K562 (cell line): ENCODE measurements around the gene GMPR. TPM values are rescaled to one million over a fixed set of nuclear protein-coding genes. Genes with fewer than 3 reads are reported as not detected.

Experiments
- ATAC-seq: fragments of 200-7000 bp; cut with Tn5 transposase; 3 replicates; pipeline ENCODE4 v1.9.1; 2020; ENCODE audit warnings: moderate library complexity
- BruUV-seq: library from RNA; stranded (reverse); fragments of 400-500 nt; replicated peaks from 2 replicates; lab custom pipeline; 2021; lab: Mats Ljungman, UMichigan
- CTCF ChIA-PET: fragments of 300-600 bp; formaldehyde crosslinking; extraction: SDS; loops from one replicate; lab custom pipeline; 2021; ENCODE audit warnings: low intra/inter-chr PET ratio; lab: Yijun Ruan, JAX
- POLR2A ChIA-PET: fragments of 300-600, 350-650 bp; sonication (Branson Sonifier 250); formaldehyde crosslinking; extraction: SDS; loops from one replicate; lab custom pipeline; 2021; ENCODE audit warnings: antibody characterized with exemption, inconsistent platforms; lab: Yijun Ruan, JAX
- DNase-seq, 4 experiments: peaks; one replicate each; pipeline versions ENCODE4 v3.0.0 to v3.0.0-alpha.2; 2011 to 2018; ENCODE audit warnings: low spot score in 3 of 4, mixed read lengths in 3 of 4; ENCODE audit errors: extremely low read depth in 1 of 4
- FAIRE-seq: peaks from 2 replicates; lab custom pipeline; 2011; peaks lifted over from hg19 to GRCh38; lab: Jason Lieb, UNC
- H2AFZ ChIP-seq: 2 replicates; pipeline ENCODE4 v1.6.0; 2011; ENCODE audit warnings: low read depth, low read length, control low read depth, inconsistent platforms
- H3K27ac ChIP-seq: fragments of 200-600 bp; 3 replicates; pipeline ENCODE4 v1.8.0; 2011; ENCODE audit warnings: low read depth, mild to moderate bottlenecking, control low read depth, inconsistent platforms, low read length, moderate library complexity, mixed read lengths; ENCODE audit errors: extremely low read depth
- H3K27me3 ChIP-seq, 2 experiments: fragments of 300-600 bp in 1 of 2; 2 replicates in 1 of 2; 3 replicates in 1 of 2; pipeline versions ENCODE4 v1.6.0 to v1.8.0; 2011; ENCODE audit warnings: inconsistent platforms in 2 of 2, low read length in 2 of 2, mild to moderate bottlenecking in 1 of 2, mixed read lengths in 1 of 2, moderate library complexity in 1 of 2; ENCODE audit not compliant: control insufficient read depth in 2 of 2, insufficient read depth in 2 of 2
- H3K36me3 ChIP-seq: fragments of 300-600 bp; 3 replicates; pipeline ENCODE4 v1.8.0; 2011; ENCODE audit warnings: mild to moderate bottlenecking, low read length, inconsistent platforms; ENCODE audit not compliant: control insufficient read depth, insufficient read depth
- H3K4me1 ChIP-seq, 2 experiments: fragments of 200-600 bp in 1 of 2; replicated peaks in 1 of 2; 2 replicates in 1 of 2; 3 replicates in 1 of 2; pipeline versions ENCODE4 v1.5.1 to v1.8.0; 2011; ENCODE audit warnings: inconsistent platforms in 2 of 2, low read length in 2 of 2, mild to moderate bottlenecking in 1 of 2, mixed read lengths in 1 of 2, moderate library complexity in 1 of 2; ENCODE audit not compliant: control insufficient read depth in 2 of 2, insufficient read depth in 2 of 2
- H3K4me2 ChIP-seq: 2 replicates; pipeline ENCODE4 v1.6.1; 2011; ENCODE audit warnings: low read length, control low read depth, inconsistent platforms, mixed read lengths; ENCODE audit not compliant: insufficient read depth
- H3K4me3 ChIP-seq: fragments of 200-600 bp; sonication (generic), shearing (Covaris generic); 2 replicates; pipeline ENCODE4 v1.5.1; 2016; ENCODE audit warnings: control low read depth, inconsistent platforms
- H3K79me2 ChIP-seq: fragments of 200-600 bp; 3 replicates; pipeline ENCODE4 v1.8.0; 2011; ENCODE audit warnings: low read length, inconsistent platforms; ENCODE audit not compliant: control insufficient read depth, insufficient read depth
- H3K9ac ChIP-seq, 2 experiments: 2 replicates each; pipeline versions ENCODE4 v1.6.0 to v1.6.1; 2011; ENCODE audit warnings: low read depth in 2 of 2, low read length in 2 of 2, control low read depth in 1 of 2, inconsistent platforms in 1 of 2, mild to moderate bottlenecking in 1 of 2, mixed read lengths in 1 of 2; ENCODE audit not compliant: insufficient read depth in 1 of 2
- H3K9me1 ChIP-seq: one replicate; pipeline ENCODE4 v1.6.0; 2011; ENCODE audit warnings: inconsistent platforms, mild to moderate bottlenecking, low read length, moderate library complexity; ENCODE audit not compliant: control insufficient read depth, insufficient read depth
- H3K9me3 ChIP-seq: replicated peaks from 2 replicates; pipeline ENCODE4 v1.5.1; 2011; ENCODE audit warnings: low read depth, low read length, inconsistent platforms; ENCODE audit not compliant: control insufficient read depth, insufficient read depth
- H4K20me1 ChIP-seq: replicated peaks from 2 replicates; pipeline ENCODE4 v1.6.1; 2011; ENCODE audit warnings: low read length, inconsistent platforms, mixed read lengths; ENCODE audit not compliant: control insufficient read depth, insufficient read depth
- ATF7 ChIP-seq: fragments of 450-650 bp; IDR thresholded peaks from 2 replicates; pipeline ENCODE4 v1.7.1; 2014; ENCODE audit warnings: mild to moderate bottlenecking, moderate library complexity
- CBFA2T2 ChIP-seq: fragments of 450-650 bp; conservative IDR thresholded peaks from 2 replicates; pipeline ENCODE4 v1.6.1; 2017; ENCODE audit warnings: mild to moderate bottlenecking
- CREB1 ChIP-seq, 2 experiments: sonication (generic) in 1 of 2; formaldehyde crosslinking in 1 of 2; IDR thresholded peaks; 2 replicates each; pipeline versions ENCODE4 v1.6.1 to v1.8.0; 2012 to 2022; ENCODE audit warnings: inconsistent platforms in 1 of 2, mild to moderate bottlenecking in 1 of 2, missing genetic modification reagents in 1 of 2, moderate library complexity in 1 of 2
- EHMT2 ChIP-seq: fragments of 450-650 bp; IDR thresholded peaks from 2 replicates; pipeline ENCODE4 v1.6.1; 2018; ENCODE audit warnings: antibody characterized with exemption
- KLF16 ChIP-seq: IDR thresholded peaks from 2 replicates; pipeline ENCODE4 v1.6.1; 2016; ENCODE audit warnings: antibody characterized with exemption
- SMARCC2 ChIP-seq: fragments of 450-650 bp; IDR thresholded peaks from 2 replicates; pipeline ENCODE4 v1.6.1; 2017; ENCODE audit warnings: antibody characterized with exemption, moderate library complexity, mild to moderate bottlenecking, low read depth
- SMC3 ChIP-seq: conservative IDR thresholded peaks from 2 replicates; pipeline ENCODE4 v1.6.1; 2011; ENCODE audit warnings: low read depth, low read length, improper control_type of control experiment; ENCODE audit not compliant: insufficient read depth
- STAG1 ChIP-seq: sonication (generic); formaldehyde crosslinking; IDR thresholded peaks from 2 replicates; pipeline ENCODE4 v1.5.0; 2020; ENCODE audit warnings: missing genetic modification reagents, borderline replicate concordance
- ZNF444 ChIP-seq: fragments of 250-450 bp; sonication (Bioruptor Pico); IDR thresholded peaks from 2 replicates; pipeline ENCODE4 v1.4.0; 2020; ENCODE audit warnings: mild to moderate bottlenecking, moderate library complexity
- ZNF707 ChIP-seq: fragments of 250-450 bp; sonication (Bioruptor Pico); conservative IDR thresholded peaks from 2 replicates; pipeline ENCODE4 v1.8.0; 2022; ENCODE audit warnings: inconsistent platforms, mild to moderate bottlenecking, moderate library complexity
- WGBS: fragments of 100-300 bp; shearing (Covaris generic); methylation state at CpG from one replicate; pipeline ENCODE4 v1.1.6; 2016; ENCODE audit warnings: low coverage, mixed read lengths; ENCODE audit not compliant: insufficient coverage; ENCODE audit errors: missing lambda C conversion rate; 5-methylcytosine and 5-hydroxymethylcytosine counted together
- in situ Hi-C: fragments of 300-500 bp; cut with MboI; formaldehyde crosslinking; loops from 4 replicates; pipeline ENCODE4 v1.15.0; 2018; ENCODE audit warnings: inconsistent platforms, mixed read lengths
- intact Hi-C: fragments of 100-400 bp; cut with micrococcal nuclease; formaldehyde crosslinking; loops from 2 replicates; pipeline ENCODE4 v1.14.2; 2022
- polyA plus RNA-seq, 8 experiments: library from polyadenylated mRNA; depleted of rRNA in 4 of 8; stranded (reverse) in 5 of 8; unstranded in 3 of 8; fragments of >200 nt; fragmentation: Nextera tagmentation in 2 of 8; fragmentation: Illumina TruSeq in 1 of 8; extraction: Ambion mirVana in 2 of 8; extraction: Trizol in 1 of 8; gene quantifications; 2 replicates each; pipeline versions ENCODE4 v1.2.1 to v1.2.3, GENCODE V29; 2011 to 2014; ENCODE audit warnings: inconsistent platforms in 1 of 8, missing spikeins in 1 of 8
- total RNA-seq, 7 experiments: library from RNA; depleted of rRNA in 6 of 7; stranded (reverse); fragments of >200 nt in 6 of 7; fragmentation: Illumina TruSeq in 2 of 7; extraction: Trizol in 2 of 7; gene quantifications; 2 replicates each; pipeline versions ENCODE4 v1.2.1 to v1.2.3, GENCODE V29; 2011 to 2021; ENCODE audit warnings: low replicate concordance in 1 of 7
- TF ChIP-seq, protein P1 (sequence below): fragments of 450-650 bp; IDR thresholded peaks from 2 replicates; pipeline ENCODE4 v1.6.1; 2016; ENCODE audit warnings: low read depth, mild to moderate bottlenecking, moderate library complexity
- TF ChIP-seq, protein P2 (sequence below), 2 experiments: fragments of 450-650 bp in 1 of 2; sonication (generic) in 1 of 2; formaldehyde crosslinking in 1 of 2; IDR thresholded peaks in 1 of 2; conservative IDR thresholded peaks in 1 of 2; 2 replicates each; pipeline versions ENCODE4 v1.6.1 to v1.8.1; 2016 to 2023; ENCODE audit warnings: mild to moderate bottlenecking in 2 of 2, moderate library complexity in 2 of 2, inconsistent platforms in 1 of 2, missing genetic modification reagents in 1 of 2
- TF ChIP-seq, protein P3 (sequence below), 2 experiments: fragments of 450-650 bp; formaldehyde crosslinking in 1 of 2; IDR thresholded peaks; 2 replicates each; pipeline versions ENCODE4 v1.4.0 to v1.6.1; 2014 to 2020; ENCODE audit warnings: mild to moderate bottlenecking in 2 of 2, borderline replicate concordance in 1 of 2, low read depth in 1 of 2

Gene GMPR
- total and polyA plus RNA-seq, 9 of the 15 experiments (the other 6 are each of a cell fraction or from before 2014, with no cell fraction given) = 34.6 to 83.7 (median 49.8) TPM

DNA sequence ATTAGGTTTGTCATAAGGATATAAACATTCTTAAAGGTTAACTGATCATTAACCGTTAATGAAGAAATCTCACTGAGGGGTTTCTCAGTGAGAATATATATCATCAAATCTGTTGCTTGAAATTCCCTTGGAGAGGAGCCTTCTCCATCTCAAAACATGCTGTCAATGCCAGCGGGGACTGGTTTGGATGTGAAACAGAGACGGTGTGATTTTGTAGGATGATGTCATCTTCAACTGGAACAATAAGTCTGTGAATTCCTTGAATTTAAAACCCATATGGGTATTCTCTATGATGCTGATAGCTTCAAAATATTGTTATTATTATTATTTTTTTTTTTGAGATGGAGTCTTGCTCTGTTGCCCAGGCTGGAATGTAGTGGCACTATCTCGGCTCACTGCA lies 75.9 kb downstream of the GMPR start:
- in situ Hi-C loops = no loop called here
- no peak overlapping the region for H3K4me3 ChIP-seq
- ATAC-seq (no peak), FAIRE-seq (no peak), DNase-seq (no peak)
- POLR2A ChIA-PET = interaction anchor here (1.4 to 1.8 kb wide), 2 partner anchors 13 to 47 kb away, joined by 3 to 4 read pairs; no protein-coding TSS in a partner anchor
- H3K4me1 ChIP-seq = peaks cover 8 to 16% of the 10 kb centered on the region in 2 experiments; a peak in 4 of 5 replicates
- H2AFZ ChIP-seq = no peak overlapping the region
- H3K4me2 ChIP-seq = no peak overlapping the region
- intact Hi-C loops = no loop called here
- no peaks in the 10 kb centered on the region for H3K36me3 ChIP-seq
- no peak overlapping the region for H3K27ac ChIP-seq
- H3K27me3 ChIP-seq = no peaks in the 10 kb centered on the region; a peak in 1 of 5 replicates
- H3K79me2 ChIP-seq = no peaks in the 10 kb centered on the region
- TF ChIP-seq, protein P1, sequence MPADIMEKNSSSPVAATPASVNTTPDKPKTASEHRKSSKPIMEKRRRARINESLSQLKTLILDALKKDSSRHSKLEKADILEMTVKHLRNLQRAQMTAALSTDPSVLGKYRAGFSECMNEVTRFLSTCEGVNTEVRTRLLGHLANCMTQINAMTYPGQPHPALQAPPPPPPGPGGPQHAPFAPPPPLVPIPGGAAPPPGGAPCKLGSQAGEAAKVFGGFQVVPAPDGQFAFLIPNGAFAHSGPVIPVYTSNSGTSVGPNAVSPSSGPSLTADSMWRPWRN = no peak
- no peak for TF ChIP-seq SMARCC2
- TF ChIP-seq SMC3 = no peak
- no peak for TF ChIP-seq CREB1 (IDR thresholded peaks at IDR 0.05)
- no peak for TF ChIP-seq CREB1 (CRISPR knock-in tag; IDR thresholded peaks at IDR 0.05)
- no peak for TF ChIP-seq ZNF444 (CRISPR knock-in tag)
- no peak for TF ChIP-seq KLF16
- no peak for TF ChIP-seq ZNF707 (CRISPR knock-in tag)
- no peak for TF ChIP-seq EHMT2
- TF ChIP-seq, protein P2, sequence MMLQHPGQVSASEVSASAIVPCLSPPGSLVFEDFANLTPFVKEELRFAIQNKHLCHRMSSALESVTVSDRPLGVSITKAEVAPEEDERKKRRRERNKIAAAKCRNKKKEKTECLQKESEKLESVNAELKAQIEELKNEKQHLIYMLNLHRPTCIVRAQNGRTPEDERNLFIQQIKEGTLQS (IDR thresholded peaks at IDR 0.05) = peak; percentile 68
- TF ChIP-seq, protein P2 (CRISPR knock-in tag; conservative IDR thresholded peaks at IDR 0.05) = no peak
- TF ChIP-seq, protein P3, sequence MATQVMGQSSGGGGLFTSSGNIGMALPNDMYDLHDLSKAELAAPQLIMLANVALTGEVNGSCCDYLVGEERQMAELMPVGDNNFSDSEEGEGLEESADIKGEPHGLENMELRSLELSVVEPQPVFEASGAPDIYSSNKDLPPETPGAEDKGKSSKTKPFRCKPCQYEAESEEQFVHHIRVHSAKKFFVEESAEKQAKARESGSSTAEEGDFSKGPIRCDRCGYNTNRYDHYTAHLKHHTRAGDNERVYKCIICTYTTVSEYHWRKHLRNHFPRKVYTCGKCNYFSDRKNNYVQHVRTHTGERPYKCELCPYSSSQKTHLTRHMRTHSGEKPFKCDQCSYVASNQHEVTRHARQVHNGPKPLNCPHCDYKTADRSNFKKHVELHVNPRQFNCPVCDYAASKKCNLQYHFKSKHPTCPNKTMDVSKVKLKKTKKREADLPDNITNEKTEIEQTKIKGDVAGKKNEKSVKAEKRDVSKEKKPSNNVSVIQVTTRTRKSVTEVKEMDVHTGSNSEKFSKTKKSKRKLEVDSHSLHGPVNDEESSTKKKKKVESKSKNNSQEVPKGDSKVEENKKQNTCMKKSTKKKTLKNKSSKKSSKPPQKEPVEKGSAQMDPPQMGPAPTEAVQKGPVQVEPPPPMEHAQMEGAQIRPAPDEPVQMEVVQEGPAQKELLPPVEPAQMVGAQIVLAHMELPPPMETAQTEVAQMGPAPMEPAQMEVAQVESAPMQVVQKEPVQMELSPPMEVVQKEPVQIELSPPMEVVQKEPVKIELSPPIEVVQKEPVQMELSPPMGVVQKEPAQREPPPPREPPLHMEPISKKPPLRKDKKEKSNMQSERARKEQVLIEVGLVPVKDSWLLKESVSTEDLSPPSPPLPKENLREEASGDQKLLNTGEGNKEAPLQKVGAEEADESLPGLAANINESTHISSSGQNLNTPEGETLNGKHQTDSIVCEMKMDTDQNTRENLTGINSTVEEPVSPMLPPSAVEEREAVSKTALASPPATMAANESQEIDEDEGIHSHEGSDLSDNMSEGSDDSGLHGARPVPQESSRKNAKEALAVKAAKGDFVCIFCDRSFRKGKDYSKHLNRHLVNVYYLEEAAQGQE (IDR thresholded peaks at IDR 0.05; ENCODE audit: borderline replicate concordance) = 0 out of 2 replicates have a peak, but pooled peaks have one; percentile 17
- TF ChIP-seq, protein P3 (CRISPR knock-in tag; IDR thresholded peaks at IDR 0.05; ENCODE audit: low read depth) = no peak
- TF ChIP-seq ATF7 = no peak
- no peak for TF ChIP-seq STAG1 (CRISPR knock-in tag)
- TF ChIP-seq CBFA2T2 = no peak
- no peaks in the 10 kb centered on the region for H4K20me1 ChIP-seq
- H3K9me3 ChIP-seq = no peaks in the 10 kb centered on the region
- BruUV-seq = no TSS peak
- CTCF ChIA-PET = no interaction called here
- WGBS = 33% methylated on average over 4 of the region's 4 CpGs
- no peaks in the 10 kb centered on the region for H3K9me1 ChIP-seq
- H3K9ac ChIP-seq = no peak overlapping the region
